Loucy (cell line): ENCODE measurements around the gene AGAP3.

Source experiments
- CTCF ChIP-seq: fragments of 200-600 bp; sonication (generic); conservative IDR thresholded peaks from 2 replicates; pipeline ENCODE4 v1.5.1; 2014; ENCODE audit warnings: mild to moderate bottlenecking, antibody characterized with exemption, low read length
- EZH2phosphoT487 ChIP-seq: fragments of 200-600 bp; IDR thresholded peaks from 2 replicates; pipeline ENCODE4 v1.6.1; 2018; ENCODE audit warnings: antibody characterized with exemption, mild to moderate bottlenecking, moderate library complexity, borderline replicate concordance

DNA sequence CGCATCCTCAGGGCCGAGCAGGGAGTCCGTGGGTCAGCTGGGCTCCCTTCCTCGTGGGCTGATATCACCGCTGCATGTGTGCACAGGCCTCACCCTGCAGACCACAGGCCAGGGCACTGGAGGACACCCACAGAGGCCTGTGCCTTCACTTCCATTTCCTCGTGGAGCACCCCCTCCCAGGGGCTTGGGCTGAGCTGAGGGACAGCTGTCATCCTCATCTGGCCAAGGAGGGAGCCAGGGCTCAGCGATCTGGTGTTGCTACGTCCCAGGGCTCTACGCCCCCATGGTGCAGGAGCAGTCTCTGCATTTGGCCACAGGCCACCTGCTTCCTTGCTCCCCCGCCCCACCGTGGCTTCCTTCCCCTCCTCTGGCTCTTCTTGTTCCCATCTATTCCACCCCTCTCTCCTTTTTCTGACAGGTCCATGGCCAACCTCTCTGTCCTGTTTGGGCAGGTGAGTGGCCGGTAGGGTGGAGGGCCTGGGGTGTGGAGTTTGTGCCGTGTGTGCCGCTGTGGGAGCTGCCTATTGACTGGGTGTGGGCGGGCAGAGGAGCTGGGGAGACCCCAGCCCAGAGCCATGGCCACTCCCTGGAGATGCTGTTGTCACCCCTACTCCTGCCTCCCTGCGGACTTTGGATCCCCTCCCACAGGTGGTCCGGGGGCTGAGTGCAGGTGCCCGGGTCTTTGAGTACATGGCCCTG is 46.3 kb upstream of the AGAP3 start:
- TF ChIP-seq CTCF (no peak), EZH2phosphoT487 (no peak)
